ENCODE data around the gene USP34. TPM values are rescaled to one million over a fixed set of nuclear protein-coding genes. Genes with fewer than 3 reads are reported as not detected.
"Not testable (repeated sequence)": the region's sequence is repeated elsewhere in the genome, so short reads cannot be mapped to it uniquely, and the experiment has no call there.

Gene USP34
- total RNA-seq, 1 experiment from 2014 or later, result 76.3 TPM

DNA sequence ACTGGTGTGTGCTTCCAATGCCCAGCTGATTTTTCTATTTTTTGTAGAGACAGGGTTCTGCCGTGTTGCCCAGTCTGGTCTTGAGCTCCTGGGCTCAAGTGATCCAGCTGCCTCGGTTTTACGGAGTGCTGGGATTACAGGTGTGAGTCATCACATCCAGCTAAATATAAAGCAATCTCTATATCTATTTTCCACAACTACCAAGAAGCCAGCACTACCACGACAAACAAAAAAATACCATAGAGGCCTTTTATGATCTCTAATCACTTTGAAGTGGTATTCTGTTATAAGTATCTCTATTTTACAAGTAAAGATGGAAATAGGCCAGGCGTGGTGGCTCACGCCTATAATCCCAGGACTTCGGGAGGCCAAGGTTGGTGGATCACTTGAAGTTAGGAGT is 274.2 kb downstream of the USP34 start:
- peak; percentile 52 for ATAC-seq
- intact Hi-C loops (cut with micrococcal nuclease), result no loop called here
- CTCF ChIA-PET, result no interaction called here

GRCh38 chr2:61194646-61195045 is 276.2 kb downstream of the USP34 start:
- peaks cover 12 to 19% of the 10 kb centered on the region in 2 experiments for H3K36me3 ChIP-seq (ENCODE audit: control insufficient read depth in 1 of 2, insufficient read depth in 2 of 2, low read length in 2 of 2)
- RAD21 ChIA-PET (ENCODE audit: low non-redundant PET in 1 of 2, low total read pairs in 2 of 2, uncharacterized antibody in 2 of 2, unreplicated experiment in 2 of 2); ATAC-seq; H4K20me1 ChIP-seq (ENCODE audit: insufficient read depth); H3K4me3 ChIP-seq (replicated peaks in 1 of 2; ENCODE audit: low read depth in 1 of 2, low read length in 2 of 2); POLR2A ChIA-PET; intact Hi-C loops (cut with micrococcal nuclease); H3K27me3 ChIP-seq (ENCODE audit: insufficient read depth, low read length); H3K4me1 ChIP-seq (ENCODE audit: control insufficient read depth in 1 of 2, insufficient read depth in 2 of 2, low read length in 2 of 2); H3K9me3 ChIP-seq (ENCODE audit: control insufficient read depth in 1 of 2, insufficient read depth in 1 of 2, low read depth in 1 of 2, low read length in 2 of 2); H3K9me2 ChIP-seq (ENCODE audit: insufficient read depth); BruUV-seq (replicated peaks); H3K9ac ChIP-seq (ENCODE audit: low read length); DNase-seq (ENCODE audit: low read depth, low spot score); H3K79me2 ChIP-seq (ENCODE audit: insufficient read depth, low read length); H3K27ac ChIP-seq (ENCODE audit: low read depth, low read length); H3K4me2 ChIP-seq (ENCODE audit: low read length); H2AFZ ChIP-seq (ENCODE audit: low read depth, low read length, poor library complexity, severe bottlenecking); CTCF ChIA-PET: not testable (repeated sequence)

More for the DNA sequence above, 274.2 kb downstream of the USP34 start:
- H3K79me2 ChIP-seq (ENCODE audit: insufficient read depth, low read length), result no peaks in the 10 kb centered on the region
- no peaks in the 10 kb centered on the region for H3K9me3 ChIP-seq (ENCODE audit: control insufficient read depth in 1 of 2, insufficient read depth in 1 of 2, low read depth in 1 of 2, low read length in 2 of 2)
- H3K9me2 ChIP-seq (ENCODE audit: insufficient read depth), result no peaks in the 10 kb centered on the region
- no peak overlapping the region for H3K4me3 ChIP-seq (replicated peaks in 1 of 2; ENCODE audit: low read depth in 1 of 2, low read length in 2 of 2)
- H3K9ac ChIP-seq (ENCODE audit: low read length), result no peak overlapping the region
- no peak overlapping the region for H3K4me2 ChIP-seq (ENCODE audit: low read length)
- H2AFZ ChIP-seq (ENCODE audit: low read depth, low read length, poor library complexity, severe bottlenecking), result no peak overlapping the region
- H3K36me3 ChIP-seq (ENCODE audit: control insufficient read depth in 1 of 2, insufficient read depth in 2 of 2, low read length in 2 of 2), result peaks cover 6 to 7% of the 10 kb centered on the region in 2 experiments; a peak in 3 of 4 replicates
- H4K20me1 ChIP-seq (ENCODE audit: insufficient read depth), result no peaks in the 10 kb centered on the region
- POLR2A ChIA-PET, result no interaction called here
- no peaks in the 10 kb centered on the region for H3K27me3 ChIP-seq (ENCODE audit: insufficient read depth, low read length)
- H3K4me1 ChIP-seq (ENCODE audit: control insufficient read depth in 1 of 2, insufficient read depth in 2 of 2, low read length in 2 of 2), result peaks cover 0 to 4% of the 10 kb centered on the region in 2 experiments; a peak in 2 of 4 replicates
- no peak overlapping the region for H3K27ac ChIP-seq (ENCODE audit: low read depth, low read length)
- TF ChIP-seq TCF7L2 (IDR thresholded peaks at IDR 0.05; ENCODE audit: borderline replicate concordance, extremely low read depth, insufficient read depth, insufficient read length) (peak; percentile 11), ELF1 (IDR thresholded peaks at IDR 0.05; ENCODE audit: borderline replicate concordance, low read depth) (no peak)
- RAD21 ChIA-PET (ENCODE audit: low non-redundant PET in 1 of 2, low total read pairs in 2 of 2, uncharacterized antibody in 2 of 2, unreplicated experiment in 2 of 2), result no interaction called here
- no TSS peak for BruUV-seq (replicated peaks)
- DNase-seq (ENCODE audit: low read depth, low spot score), result no peak

All from HCT116 (cell line).